ENCODE data around the gene CCNG2.

- no peak for TF ChIP-seq ZNF565 (CRISPR knock-in tag; conservative IDR thresholded peaks at IDR 0.05; ENCODE audit: low read depth)
- no peak for TF ChIP-seq SNAI2 (CRISPR knock-in tag; IDR thresholded peaks at IDR 0.05)
- TF ChIP-seq ZFP3 (CRISPR knock-in tag; IDR thresholded peaks at IDR 0.05), result no peak
- TF ChIP-seq TCF4 (CRISPR knock-in tag; IDR thresholded peaks at IDR 0.05; ENCODE audit: borderline replicate concordance), result no peak
- TF ChIP-seq TOX (CRISPR knock-in tag; IDR thresholded peaks at IDR 0.05; ENCODE audit: borderline replicate concordance), result no peak
- no peak for TF ChIP-seq ZFP30 (CRISPR knock-in tag; IDR thresholded peaks at IDR 0.05)
- no peak for TF ChIP-seq CREB5 (CRISPR knock-in tag; IDR thresholded peaks at IDR 0.05; ENCODE audit: low read depth)
- no peak for TF ChIP-seq PPARA (CRISPR knock-in tag; IDR thresholded peaks at IDR 0.05; ENCODE audit: borderline replicate concordance)
- no peak for TF ChIP-seq OSR1 (CRISPR knock-in tag; IDR thresholded peaks at IDR 0.05)
- no peak for TF ChIP-seq PATZ1 (CRISPR knock-in tag; IDR thresholded peaks at IDR 0.05; ENCODE audit: borderline replicate concordance)
- TF ChIP-seq ARNTL (CRISPR knock-in tag; IDR thresholded peaks at IDR 0.05; ENCODE audit: borderline replicate concordance, low read depth), result no peak
- TF ChIP-seq RARB (CRISPR knock-in tag; IDR thresholded peaks at IDR 0.05), result no peak
These were observed 60.5 kb downstream of the CCNG2 start for GRCh38 chr4:77217526-77217925.
